Measurements from ENCODE around the gene CNIH3.

The CNIH3 gene

DNA sequence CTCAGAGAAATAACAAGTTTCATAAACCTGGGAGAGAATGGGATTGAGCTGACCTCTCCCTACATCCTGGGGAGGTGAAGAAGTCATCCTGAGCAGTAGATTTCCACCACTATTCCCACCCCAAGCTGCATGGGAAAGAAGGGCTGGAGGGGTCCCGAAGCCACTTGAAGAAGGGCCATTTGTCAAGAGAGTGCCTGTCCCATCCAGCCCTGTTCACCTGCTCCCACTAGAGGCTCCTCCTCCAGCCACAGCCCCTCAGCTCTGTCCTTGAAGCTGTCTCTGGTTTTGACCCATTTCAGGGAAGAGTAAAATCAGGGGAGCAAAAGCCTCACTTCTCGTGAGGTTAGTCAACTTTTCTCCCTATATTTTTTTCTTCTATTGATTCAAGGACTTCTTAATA is 157.5 kb downstream of the CNIH3 start:
- no peak overlapping the region for H2AFZ ChIP-seq
- no peak overlapping the region for H3K4me2 ChIP-seq (ENCODE audit: low read length)
- no peak overlapping the region for H3K27ac ChIP-seq
- no peak for TF ChIP-seq CTCF (IDR thresholded peaks at IDR 0.05)
- H3K4me1 ChIP-seq: no peaks in the 10 kb centered on the region
- H3K4me3 ChIP-seq (ENCODE audit: low read depth, low read length): no peak overlapping the region
- H3K79me2 ChIP-seq: no peaks in the 10 kb centered on the region
- no peaks in the 10 kb centered on the region for H3K9me3 ChIP-seq (ENCODE audit: control insufficient read depth, low read length)
- no peaks in the 10 kb centered on the region for H3K27me3 ChIP-seq (ENCODE audit: control insufficient read depth, insufficient read depth, low read length)
- no peaks in the 10 kb centered on the region for H3K36me3 ChIP-seq (ENCODE audit: control insufficient read depth, insufficient read depth, low read length)
- H3K9ac ChIP-seq: no peak overlapping the region

DNA sequence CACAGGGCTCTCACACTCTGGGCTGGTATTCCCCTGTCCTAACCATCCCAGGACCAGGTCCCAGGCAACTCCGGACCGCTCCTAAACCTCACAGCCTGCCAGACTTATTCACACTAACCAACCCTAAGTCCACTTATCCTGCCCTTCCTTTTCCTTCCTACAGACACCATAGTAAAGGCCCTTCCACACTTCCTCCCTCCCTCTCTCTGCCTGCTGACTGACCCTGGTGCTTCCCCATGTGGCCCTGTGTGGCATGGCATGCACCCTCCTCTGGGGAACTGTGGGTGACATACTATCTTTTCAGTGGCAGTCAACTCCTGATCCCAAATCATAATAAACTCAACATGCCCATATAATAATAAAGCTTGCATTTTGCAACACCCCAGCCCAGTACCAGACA is 158.3 kb downstream of the CNIH3 start:
- no peak for TF ChIP-seq CTCF (IDR thresholded peaks at IDR 0.05)
- H3K36me3 ChIP-seq (ENCODE audit: control insufficient read depth, insufficient read depth, low read length): no peaks in the 10 kb centered on the region
- H3K4me3 ChIP-seq (ENCODE audit: low read depth, low read length): no peak overlapping the region
- H3K4me1 ChIP-seq: no peaks in the 10 kb centered on the region
- H3K79me2 ChIP-seq: no peaks in the 10 kb centered on the region
- no peaks in the 10 kb centered on the region for H3K9me3 ChIP-seq (ENCODE audit: control insufficient read depth, low read length)
- no peak overlapping the region for H3K9ac ChIP-seq
- no peak overlapping the region for H3K4me2 ChIP-seq (ENCODE audit: low read length)
- no peak overlapping the region for H2AFZ ChIP-seq
- no peak overlapping the region for H3K27ac ChIP-seq
- H3K27me3 ChIP-seq (ENCODE audit: control insufficient read depth, insufficient read depth, low read length): no peaks in the 10 kb centered on the region

DNA sequence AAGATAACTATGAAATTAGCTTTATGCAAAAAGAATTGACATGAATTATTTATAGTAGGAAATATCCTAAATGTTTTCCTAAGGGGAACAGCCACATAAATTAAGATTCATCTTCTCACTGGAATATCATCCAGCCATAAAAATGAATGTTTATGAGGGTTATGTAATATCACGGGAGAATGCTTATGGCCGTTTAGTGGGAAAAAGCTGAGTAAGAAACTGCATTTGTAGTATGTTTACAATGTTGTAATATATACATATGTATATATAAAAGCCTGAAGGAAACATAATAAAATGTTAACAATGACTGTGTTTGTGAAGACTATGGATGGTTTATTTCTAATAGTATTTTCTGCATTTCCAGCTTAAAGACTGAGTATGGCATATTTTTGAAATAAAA is 161.1 kb downstream of the CNIH3 start:
- Histone ChIP-seq H3K27me3 (ENCODE audit: control insufficient read depth, insufficient read depth, low read length) (no peaks in the 10 kb centered on the region), H3K4me2 (ENCODE audit: low read length) (no peak overlapping the region), H3K4me3 (ENCODE audit: low read depth, low read length) (no peak overlapping the region), H3K9me3 (ENCODE audit: control insufficient read depth, low read length) (no peaks in the 10 kb centered on the region), H3K4me1 (no peaks in the 10 kb centered on the region), H3K27ac (no peak overlapping the region), H3K79me2 (no peaks in the 10 kb centered on the region), H2AFZ (no peak overlapping the region), H3K36me3 (ENCODE audit: control insufficient read depth, insufficient read depth, low read length) (no peaks in the 10 kb centered on the region), H3K9ac (no peak overlapping the region)
- TF ChIP-seq CTCF (IDR thresholded peaks at IDR 0.05): no peak

GRCh38 chr1:224779536-224779935 is 163.4 kb downstream of the CNIH3 start:
- Histone ChIP-seq H3K36me3 (ENCODE audit: control insufficient read depth, insufficient read depth, low read length) (no peaks in the 10 kb centered on the region), H3K9ac (no peak overlapping the region), H3K4me3 (ENCODE audit: low read depth, low read length) (no peak overlapping the region), H3K27ac (no peak overlapping the region), H3K79me2 (no peaks in the 10 kb centered on the region), H2AFZ (no peak overlapping the region), H3K4me1 (no peaks in the 10 kb centered on the region), H3K4me2 (ENCODE audit: low read length) (no peak overlapping the region), H3K27me3 (ENCODE audit: control insufficient read depth, insufficient read depth, low read length) (no peaks in the 10 kb centered on the region), H3K9me3 (ENCODE audit: control insufficient read depth, low read length) (no peaks in the 10 kb centered on the region)
- TF ChIP-seq CTCF (IDR thresholded peaks at IDR 0.05): no peak

DNA sequence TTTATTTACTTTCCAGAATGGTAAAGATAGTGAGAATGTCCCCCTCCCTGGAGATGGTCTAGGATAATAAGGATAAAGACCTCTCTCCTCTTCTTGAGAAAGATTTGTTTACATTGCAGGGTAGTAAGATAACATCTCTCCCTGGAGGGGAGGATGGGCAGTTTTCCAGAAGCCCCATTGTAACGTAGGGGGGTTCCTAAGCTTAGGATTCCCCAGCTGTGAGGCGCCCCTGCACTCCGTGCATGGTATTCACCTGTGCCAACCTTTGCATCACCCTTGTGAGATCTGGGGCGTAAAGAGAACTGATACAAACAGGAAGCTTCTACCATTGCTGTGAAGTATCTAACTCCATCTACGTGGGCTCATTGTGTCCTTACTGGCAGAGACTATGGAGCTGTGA is 164.6 kb downstream of the CNIH3 start:
- no peaks in the 10 kb centered on the region for H3K79me2 ChIP-seq

More for the DNA sequence above, 164.6 kb downstream of the CNIH3 start:
- H3K4me3 ChIP-seq (ENCODE audit: low read depth, low read length): no peak overlapping the region
- no peaks in the 10 kb centered on the region for H3K36me3 ChIP-seq (ENCODE audit: control insufficient read depth, insufficient read depth, low read length)
- no peak overlapping the region for H3K9ac ChIP-seq
- H3K4me2 ChIP-seq (ENCODE audit: low read length): no peak overlapping the region
- H3K9me3 ChIP-seq (ENCODE audit: control insufficient read depth, low read length): no peaks in the 10 kb centered on the region
- H3K4me1 ChIP-seq: no peaks in the 10 kb centered on the region
- no peaks in the 10 kb centered on the region for H3K27me3 ChIP-seq (ENCODE audit: control insufficient read depth, insufficient read depth, low read length)
- H2AFZ ChIP-seq: no peak overlapping the region
- no peak overlapping the region for H3K27ac ChIP-seq
- no peak for TF ChIP-seq CTCF (IDR thresholded peaks at IDR 0.05)

Measured in parathyroid adenoma (tissue), 2 donors.